Pons (tissue), 1 donor: Measurements from ENCODE around the gene DENND1C.

Source experiments
- DNase-seq: peaks from one replicate; pipeline ENCODE4 v3.0.0-alpha.2; 2016; ENCODE audit warnings: low spot score

Gene DENND1C

DNA sequence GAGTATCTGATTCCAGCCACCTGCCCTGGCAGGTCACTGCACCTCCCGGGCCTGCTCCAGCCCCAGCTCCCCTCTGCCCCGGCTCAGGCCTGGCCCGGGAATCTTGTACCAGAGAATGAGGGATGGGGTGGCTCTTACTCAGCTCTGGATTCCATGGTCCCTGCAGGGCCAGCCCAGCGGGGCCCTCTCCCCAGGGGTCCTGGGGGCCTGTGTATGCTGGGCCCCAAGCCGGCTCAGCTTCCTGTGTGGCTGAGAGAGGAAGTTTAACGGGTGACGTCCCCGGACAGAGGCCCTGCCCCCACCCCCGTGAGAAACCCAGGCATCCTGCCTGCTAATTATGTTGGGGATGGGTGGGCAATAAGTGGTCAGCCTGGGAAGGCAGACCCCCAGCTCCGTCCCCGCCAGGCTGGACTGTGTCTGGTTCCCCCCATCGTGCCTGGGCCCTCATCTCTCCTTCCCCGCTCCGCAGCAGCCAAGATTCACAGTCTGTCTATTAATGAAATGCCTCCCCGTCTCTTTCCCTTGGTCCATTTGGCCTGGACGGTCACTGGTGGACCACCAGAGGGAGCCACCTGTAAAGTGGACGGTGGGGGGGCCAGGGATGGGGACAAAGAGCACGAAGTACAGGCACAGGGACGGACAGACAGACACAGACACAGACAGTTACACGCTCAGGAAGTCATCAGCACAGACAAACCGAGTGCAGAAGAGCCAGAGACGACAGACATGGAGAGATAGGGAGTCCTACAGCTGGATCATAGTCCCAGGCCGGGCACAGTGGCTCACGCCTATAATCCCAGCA lies at the start of gene DENND1C:
TSS of gene DENND1C (minus strand) at position 247 of the 802 bp plus-strand sequence. CDS start at position 155, 92 bp downstream.
- DNase-seq: peak; percentile 57

DNA sequence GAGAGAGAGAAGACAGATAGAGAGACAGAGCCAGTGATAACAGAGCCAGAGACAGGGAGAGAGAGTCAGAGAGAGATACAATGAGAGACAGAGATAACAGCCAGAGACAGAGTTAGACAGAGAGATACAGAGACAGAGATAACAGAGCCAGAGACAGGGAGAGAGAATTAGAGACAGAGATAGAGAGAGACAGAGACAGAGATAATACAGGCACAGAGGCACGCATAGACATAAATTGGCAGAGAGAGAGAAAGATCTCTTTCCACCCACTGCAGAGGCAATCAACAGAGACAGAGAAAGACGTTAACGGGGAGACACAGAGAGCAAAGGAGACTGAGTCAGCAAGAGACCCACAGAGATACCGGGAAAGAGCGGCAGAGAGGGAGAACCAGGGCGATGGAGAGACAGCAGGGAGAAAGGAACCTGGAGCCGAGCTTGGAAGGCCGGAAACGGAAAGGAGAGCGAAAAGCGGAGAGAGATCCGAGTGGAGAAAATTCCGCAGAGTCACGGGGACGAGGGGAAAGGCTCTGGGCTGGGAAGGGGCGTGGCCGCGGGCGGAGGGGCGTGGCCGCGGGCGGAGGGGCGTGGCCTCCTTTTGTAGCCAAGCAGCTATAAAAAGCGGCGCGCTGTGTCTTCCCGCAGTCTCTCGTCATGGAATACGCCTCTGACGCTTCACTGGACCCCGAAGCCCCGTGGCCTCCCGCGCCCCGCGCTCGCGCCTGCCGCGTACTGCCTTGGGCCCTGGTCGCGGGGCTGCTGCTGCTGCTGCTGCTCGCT lies 49.0 kb upstream of the DENND1C start, which contains the start of gene TNFSF9:
TSS of gene TNFSF9 (plus strand) at position 641 of the 777 bp plus-strand sequence. CDS start at position 652, 11 bp downstream.
- peak; percentile 86 for DNase-seq

DNA sequence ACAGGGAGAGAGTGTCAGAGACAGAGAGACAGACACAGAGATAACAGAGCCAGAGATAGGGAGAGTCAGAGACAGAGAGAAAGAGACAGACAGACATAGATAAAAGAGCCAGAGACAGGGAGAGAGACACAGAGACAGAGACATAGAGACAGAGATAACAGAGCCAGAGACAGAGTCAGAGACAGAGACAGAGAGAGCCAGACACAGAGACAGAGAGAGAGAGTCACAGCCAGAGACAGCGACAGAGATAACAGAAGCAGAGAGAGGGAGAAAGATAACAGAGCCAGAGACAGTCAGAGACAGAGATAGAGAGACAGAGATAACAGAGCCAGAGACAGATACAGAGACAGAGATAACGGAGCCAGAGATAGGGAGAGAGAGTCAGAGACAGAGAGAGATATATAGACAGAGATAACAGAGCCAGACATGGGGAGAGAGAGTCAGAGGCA lies 48.4 kb upstream of the DENND1C start:
- DNase-seq: no peak

GRCh38 chr19:6529351-6529750 lies 47.8 kb upstream of the DENND1C start:
- DNase-seq: no peak

DNA sequence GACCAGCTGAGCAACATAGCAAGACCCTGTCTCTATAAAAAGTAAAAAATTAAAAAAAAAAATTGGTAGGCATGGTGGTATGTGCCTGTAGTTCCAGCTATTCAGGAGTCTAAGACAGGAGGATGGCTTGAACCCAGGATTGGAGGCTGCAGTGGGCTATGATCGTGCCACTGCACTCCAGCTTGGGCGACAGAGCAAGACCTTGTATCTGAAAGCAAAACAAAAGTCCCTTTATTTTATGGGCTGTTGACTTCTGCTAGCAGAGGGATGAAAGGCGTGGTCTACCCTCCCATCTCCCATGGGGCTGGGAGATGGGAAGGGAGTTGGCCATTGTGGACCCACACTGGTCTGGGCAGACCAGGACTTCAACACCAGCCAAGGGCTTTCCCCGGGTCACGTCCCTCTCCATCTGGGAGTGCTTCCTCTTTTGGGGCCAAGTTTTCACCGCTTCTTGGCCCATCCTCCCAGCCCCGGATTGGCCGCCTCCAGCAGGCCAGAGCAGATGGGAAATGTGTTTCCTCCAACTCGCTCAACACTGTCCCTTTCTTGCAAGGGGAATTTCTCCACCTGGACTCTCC lies 47.0 kb upstream of the DENND1C start:
- DNase-seq: peak; percentile 87

GRCh38 chr19:6527893-6528543 lies 46.4 kb upstream of the DENND1C start:
- DNase-seq: no peak

DNA sequence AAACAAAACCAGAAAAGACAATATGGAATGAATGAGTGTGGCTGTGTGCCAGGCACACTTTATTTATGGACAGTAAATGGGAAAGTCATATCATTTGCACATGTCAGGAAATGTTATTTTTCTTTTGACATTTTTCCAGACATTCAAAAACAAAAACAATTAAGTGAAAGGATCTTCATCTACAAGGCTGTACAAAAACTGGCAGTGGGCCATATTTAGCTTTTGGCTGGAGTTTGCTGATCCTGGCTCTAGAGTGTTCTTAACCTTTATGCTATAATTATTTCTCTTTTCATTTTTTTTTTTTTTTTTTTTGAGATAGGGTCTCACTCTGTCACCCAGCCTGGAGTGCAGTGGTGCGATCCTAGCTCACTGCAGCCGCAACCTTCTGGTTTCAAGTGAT lies 42.7 kb upstream of the DENND1C start:
- DNase-seq: no peak

DNA sequence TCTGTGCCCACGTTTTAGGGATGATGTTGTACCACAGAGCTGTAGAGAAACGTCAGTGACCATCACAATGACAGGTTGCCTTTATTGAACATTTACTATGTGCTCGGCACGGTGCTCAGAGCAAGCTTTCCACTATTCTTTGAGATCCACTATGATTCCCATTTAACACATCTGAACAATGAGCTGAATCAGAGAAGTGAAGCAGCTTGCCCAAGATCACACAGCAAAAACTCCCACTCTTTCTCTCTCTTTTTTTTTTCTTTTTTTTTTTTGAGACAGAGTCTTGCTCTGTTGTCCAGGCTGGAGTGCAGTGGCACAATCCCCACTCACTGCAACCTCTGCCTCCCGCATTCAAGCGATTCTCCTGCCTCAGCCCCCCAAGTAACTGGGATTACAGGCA lies 41.1 kb upstream of the DENND1C start:
- DNase-seq: no peak

GRCh38 chr19:6521718-6522646 lies 40.4 kb upstream of the DENND1C start:
- DNase-seq: no peak

DNA sequence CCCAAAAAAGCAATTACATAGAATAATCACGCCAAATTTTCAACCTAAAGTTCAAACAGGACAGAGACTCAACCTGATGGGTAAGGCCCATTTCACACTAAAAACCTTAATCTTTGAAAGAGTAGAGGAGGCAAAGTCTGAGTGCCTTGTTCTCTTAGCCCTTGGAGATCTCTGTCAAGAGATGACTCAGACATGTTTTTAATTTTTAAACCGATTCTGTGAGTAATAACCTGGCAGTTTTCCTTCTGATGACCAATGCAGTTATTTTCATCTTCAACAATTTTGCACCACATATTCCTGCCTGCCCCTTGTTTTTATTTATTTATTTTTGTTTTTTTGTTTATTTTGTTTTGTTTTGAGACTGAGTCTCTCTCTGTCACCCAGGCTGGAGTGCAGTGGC lies 37.7 kb upstream of the DENND1C start:
- DNase-seq: no peak

DNA sequence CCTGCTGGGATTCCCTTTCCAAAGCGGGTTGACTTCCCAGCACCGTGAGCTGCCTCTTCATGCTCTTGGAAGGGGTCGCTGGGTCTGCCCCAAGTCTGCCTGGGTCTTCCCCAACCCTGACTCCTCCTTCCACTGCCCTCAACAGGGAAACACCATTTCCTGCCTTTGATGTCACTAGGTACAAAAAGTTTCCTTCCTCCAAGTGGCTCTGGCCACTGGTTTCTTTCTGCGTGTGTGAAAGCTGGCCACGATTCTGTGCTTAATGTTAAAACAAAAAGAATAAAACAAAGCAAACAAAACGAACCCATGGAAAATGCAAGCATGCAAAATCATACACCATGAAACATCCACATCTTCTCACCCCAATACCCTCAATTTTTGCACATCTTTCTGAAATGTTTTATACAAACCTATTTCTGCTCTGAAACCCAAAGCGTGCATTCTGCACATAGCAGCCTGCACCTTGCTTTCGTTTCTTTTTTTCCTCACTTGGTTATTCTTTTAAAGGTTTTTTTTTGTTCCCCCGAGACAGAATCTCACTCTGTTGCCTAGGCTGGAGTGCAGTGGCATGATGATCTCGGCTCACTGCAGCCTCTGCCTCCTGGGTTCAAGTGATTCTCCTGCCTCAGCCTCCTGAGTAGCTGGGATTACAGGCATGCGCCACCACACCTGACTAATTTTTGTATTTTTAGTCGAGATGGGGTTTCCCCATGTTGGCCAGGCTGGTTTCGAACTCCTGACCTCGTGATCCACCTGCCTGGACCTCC lies 36.7 kb upstream of the DENND1C start:
- DNase-seq: no peak

DNA sequence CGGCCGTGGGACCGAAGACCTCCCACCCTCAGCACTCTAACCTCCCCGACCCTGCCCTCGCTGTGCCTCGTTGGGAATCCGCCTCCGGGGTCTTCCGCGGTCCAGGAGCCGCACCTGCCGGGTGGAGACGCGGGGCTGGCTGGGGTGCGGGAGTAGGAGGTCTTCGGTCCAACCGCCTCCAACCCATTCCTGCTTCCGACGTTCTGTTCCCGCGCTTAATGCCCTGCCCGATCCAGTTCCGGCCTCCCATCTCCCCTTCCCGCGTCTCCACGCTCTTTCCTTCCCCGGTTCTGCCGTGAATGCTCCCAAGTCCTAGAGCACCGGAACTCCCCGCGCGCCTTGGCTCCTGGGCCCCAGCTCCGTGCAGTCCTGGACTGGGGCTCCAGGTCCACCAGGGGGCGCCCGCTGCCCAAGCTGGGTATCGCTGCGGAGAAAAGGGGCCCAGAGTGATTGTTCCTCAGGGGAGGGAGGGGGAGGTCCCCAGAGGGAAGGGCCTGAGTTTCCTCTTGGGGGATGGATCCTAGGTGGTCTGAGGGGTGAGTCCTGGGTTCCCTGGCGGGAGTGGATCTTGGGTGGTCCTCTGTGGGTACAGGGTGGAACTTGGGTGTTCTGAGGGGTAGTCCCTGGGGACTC lies 35.2 kb upstream of the DENND1C start:
- peak; percentile 89 for DNase-seq

DNA sequence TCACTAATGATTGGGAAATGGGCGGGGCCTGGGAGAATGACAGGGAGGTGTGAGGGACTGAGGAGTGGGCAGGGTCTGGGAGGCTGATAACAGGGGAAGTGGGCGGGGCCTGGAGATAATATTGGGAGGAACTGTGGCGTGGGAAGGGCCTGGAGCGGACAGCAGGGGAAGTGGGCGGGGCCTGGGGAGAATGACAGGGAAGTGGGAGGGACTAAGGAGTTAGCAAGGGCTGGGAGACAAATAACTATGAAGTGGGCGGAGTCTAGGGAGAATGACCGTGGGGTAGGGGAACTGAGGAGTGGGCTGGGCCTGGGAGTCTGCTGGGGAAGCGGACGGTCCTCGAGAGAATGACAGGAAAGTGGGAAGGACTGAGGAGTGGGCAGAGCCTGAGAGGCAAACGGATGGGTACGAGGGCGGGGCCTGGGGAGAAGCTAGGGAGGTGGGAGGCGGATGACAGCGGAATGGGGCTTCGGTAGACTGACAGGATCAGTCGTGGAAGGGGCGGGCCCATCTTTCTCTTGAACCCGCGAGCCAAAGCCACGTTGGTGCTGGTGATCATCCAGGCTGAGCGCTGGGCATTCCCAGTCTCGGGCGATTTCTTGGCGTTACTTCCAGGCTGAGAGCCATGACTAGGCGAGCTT lies 34.6 kb upstream of the DENND1C start:
- DNase-seq: peak; percentile 98

GRCh38 chr19:6514926-6515544 lies 33.4 kb upstream of the DENND1C start:
- DNase-seq: no peak

- no peak for DNase-seq
These were observed 32.5 kb upstream of the DENND1C start for GRCh38 chr19:6514089-6514488.

- DNase-seq: no peak
These were observed 29.0 kb upstream of the DENND1C start for GRCh38 chr19:6510618-6511017.

- DNase-seq: peak; percentile 97
These were observed 27.8 kb upstream of the DENND1C start for GRCh38 chr19:6509118-6509971.
